BLaER1 treated with 17β-estradiol and CSF1 and Interleukin-3, amounts not matched to agents 10 nM and 100 nM (cell line): ENCODE results near the gene ACAD11.

ENCODE experiments used
- H3K27ac ChIP-seq, 11 experiments: shearing (Covaris generic); formaldehyde crosslinking; 2 replicates each; pipeline ENCODE4 v1.8.1; 2022
- H3K27me3 ChIP-seq, 11 experiments: shearing (Covaris generic); formaldehyde crosslinking; 2 replicates each; pipeline ENCODE4 v1.8.1; 2022
- H3K36me3 ChIP-seq, 11 experiments: shearing (Covaris generic); formaldehyde crosslinking; 2 replicates each; pipeline ENCODE4 v1.8.1; 2022
- H3K4me1 ChIP-seq, 10 experiments: shearing (Covaris generic); formaldehyde crosslinking; 2 replicates each; pipeline ENCODE4 v1.8.1; 2022
- H3K4me2 ChIP-seq, 11 experiments: shearing (Covaris generic); formaldehyde crosslinking; 2 replicates each; pipeline ENCODE4 v1.8.1; 2022
- H3K4me3 ChIP-seq, 10 experiments: shearing (Covaris generic); formaldehyde crosslinking; 2 replicates each; pipeline ENCODE4 v1.8.1; 2022
- H3K9ac ChIP-seq, 11 experiments: shearing (Covaris generic); formaldehyde crosslinking; 2 replicates each; pipeline ENCODE4 v1.8.1; 2022
- H3K9me3 ChIP-seq, 11 experiments: shearing (Covaris generic); formaldehyde crosslinking; replicated peaks in 1 of 11; 2 replicates each; pipeline ENCODE4 v1.8.1; 2022
- H4K20me1 ChIP-seq, 11 experiments: shearing (Covaris generic); formaldehyde crosslinking; 2 replicates each; pipeline ENCODE4 v1.8.1; 2022
- Cebpa-rat ChIP-seq, 11 experiments: shearing (Covaris generic); IDR thresholded peaks; 2 replicates each; pipeline ENCODE4 v1.8.1; 2022

The ACAD11 gene

DNA sequence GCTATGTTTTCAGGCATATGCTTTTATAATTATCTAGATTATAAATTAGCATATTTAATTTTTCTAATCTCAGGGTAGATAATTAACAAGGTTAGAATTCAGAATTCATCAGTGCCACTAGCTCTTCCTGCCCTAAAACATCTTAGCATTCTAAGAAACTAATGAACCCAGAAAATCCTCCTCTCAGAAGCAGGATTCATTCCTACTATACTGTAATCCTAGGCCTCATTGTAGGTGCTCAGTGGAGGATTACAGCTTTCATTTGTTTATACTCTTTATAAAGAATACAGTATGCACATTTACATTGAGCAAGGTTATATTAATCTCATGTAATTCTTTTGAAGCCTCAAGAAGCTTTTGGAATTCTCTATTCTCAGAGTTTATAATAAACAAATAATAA lies 20.9 kb downstream of the ACAD11 start:
- H3K4me1 ChIP-seq = peaks cover 0 to 6% (median 0%) of the 10 kb centered on the region in 10 experiments; a peak in 3 of 20 replicates
- no peaks in the 10 kb centered on the region for H4K20me1 ChIP-seq
- H3K9ac ChIP-seq = no peak overlapping the region
- H3K36me3 ChIP-seq = peaks cover 5 to 50% (median 22%) of the 10 kb centered on the region in 11 experiments; a peak in 18 of 22 replicates
- H3K27ac ChIP-seq = no peak overlapping the region
- no peaks in the 10 kb centered on the region for H3K9me3 ChIP-seq
- no peak overlapping the region for H3K4me2 ChIP-seq
- H3K4me3 ChIP-seq = no peak overlapping the region
- H3K27me3 ChIP-seq = no peaks in the 10 kb centered on the region
- TF ChIP-seq Cebpa-rat (IDR thresholded peaks at IDR 0.05) = no peak

GRCh38 chr3:132637590-132637989 lies 22.0 kb downstream of the ACAD11 start:
- Histone ChIP-seq H3K4me1 (peaks cover 0 to 6% (median 0%) of the 10 kb centered on the region in 10 experiments; a peak in 3 of 20 replicates), H3K27me3 (no peaks in the 10 kb centered on the region), H3K4me2 (no peak overlapping the region), H4K20me1 (no peaks in the 10 kb centered on the region), H3K27ac (no peak overlapping the region), H3K9me3 (no peaks in the 10 kb centered on the region), H3K4me3 (no peak overlapping the region), H3K9ac (no peak overlapping the region), H3K36me3 (peaks cover 5 to 50% (median 22%) of the 10 kb centered on the region in 11 experiments; a peak in 18 of 22 replicates)
- TF ChIP-seq Cebpa-rat (IDR thresholded peaks at IDR 0.05) = no peak

GRCh38 chr3:132635052-132635451 lies 24.6 kb downstream of the ACAD11 start:
- Histone ChIP-seq H3K9ac (no peak overlapping the region), H3K36me3 (peaks cover 5 to 39% (median 20%) of the 10 kb centered on the region in 11 experiments; a peak in 19 of 22 replicates), H3K27me3 (no peaks in the 10 kb centered on the region), H3K9me3 (no peaks in the 10 kb centered on the region), H3K4me2 (no peak overlapping the region), H4K20me1 (no peaks in the 10 kb centered on the region), H3K4me3 (no peak overlapping the region), H3K27ac (no peak overlapping the region), H3K4me1 (peaks cover 0 to 4% (median 0%) of the 10 kb centered on the region in 10 experiments; a peak in 6 of 20 replicates)
- no peak for TF ChIP-seq Cebpa-rat (IDR thresholded peaks at IDR 0.05)

DNA sequence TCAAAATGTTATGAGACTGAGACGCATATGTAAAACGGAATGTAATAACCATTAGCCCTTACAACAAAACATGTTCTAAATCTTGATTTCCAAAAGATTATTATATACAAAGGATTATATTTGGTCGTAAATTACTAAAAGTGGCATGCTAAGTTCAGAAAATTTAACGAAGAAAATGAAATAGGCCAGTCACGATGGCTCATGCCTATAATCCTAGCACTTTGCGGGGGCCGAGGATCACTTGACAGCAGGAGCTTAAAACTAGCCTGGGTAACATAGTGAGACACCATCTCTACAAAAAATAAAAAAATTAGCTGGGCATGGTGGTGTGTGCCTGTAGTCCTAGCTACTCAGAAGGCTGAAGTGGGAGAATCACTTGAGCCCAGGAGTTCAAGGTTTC lies 29.0 kb downstream of the ACAD11 start:
- Histone ChIP-seq H3K9me3 (no peaks in the 10 kb centered on the region), H3K4me3 (no peak overlapping the region), H3K9ac (no peak overlapping the region), H3K4me1 (peaks cover 0 to 17% (median 0%) of the 10 kb centered on the region in 10 experiments; a peak in 6 of 20 replicates), H4K20me1 (no peaks in the 10 kb centered on the region), H3K27me3 (no peaks in the 10 kb centered on the region), H3K4me2 (no peak overlapping the region), H3K27ac (no peak overlapping the region), H3K36me3 (peaks cover 5 to 37% (median 28%) of the 10 kb centered on the region in 11 experiments; a peak in 21 of 22 replicates)
- TF ChIP-seq Cebpa-rat (IDR thresholded peaks at IDR 0.05) = no peak

- Histone ChIP-seq H3K27me3 (no peaks in the 10 kb centered on the region), H3K9me3 (no peaks in the 10 kb centered on the region), H3K36me3 (peaks cover 5 to 34% (median 24%) of the 10 kb centered on the region in 11 experiments; a peak in 21 of 22 replicates), H3K4me2 (peak overlapping the region in 2 of 11 experiments; percentile 8 to 25; a peak in 2 of 22 replicates), H3K4me3 (no peak overlapping the region), H3K4me1 (peaks cover 0 to 23% (median 0%) of the 10 kb centered on the region in 10 experiments; a peak in 6 of 20 replicates), H4K20me1 (no peaks in the 10 kb centered on the region), H3K9ac (no peak overlapping the region), H3K27ac (no peak overlapping the region)
- no peak for TF ChIP-seq Cebpa-rat (IDR thresholded peaks at IDR 0.05)
Measured at GRCh38 chr3:132629928-132630327, 29.7 kb downstream of the ACAD11 start.

- H3K4me3 ChIP-seq = no peak overlapping the region
- no peaks in the 10 kb centered on the region for H4K20me1 ChIP-seq
- H3K4me2 ChIP-seq = no peak overlapping the region
- H3K36me3 ChIP-seq = peaks cover 5 to 37% (median 28%) of the 10 kb centered on the region in 11 experiments; a peak in 21 of 22 replicates
- TF ChIP-seq Cebpa-rat (IDR thresholded peaks at IDR 0.05) = no peak
- no peaks in the 10 kb centered on the region for H3K27me3 ChIP-seq
- H3K4me1 ChIP-seq = peaks cover 0 to 26% (median 0%) of the 10 kb centered on the region in 10 experiments; a peak in 7 of 20 replicates
- no peak overlapping the region for H3K9ac ChIP-seq
- H3K27ac ChIP-seq = no peak overlapping the region
- no peaks in the 10 kb centered on the region for H3K9me3 ChIP-seq
Measured at GRCh38 chr3:132628157-132628556, 31.5 kb downstream of the ACAD11 start.

DNA sequence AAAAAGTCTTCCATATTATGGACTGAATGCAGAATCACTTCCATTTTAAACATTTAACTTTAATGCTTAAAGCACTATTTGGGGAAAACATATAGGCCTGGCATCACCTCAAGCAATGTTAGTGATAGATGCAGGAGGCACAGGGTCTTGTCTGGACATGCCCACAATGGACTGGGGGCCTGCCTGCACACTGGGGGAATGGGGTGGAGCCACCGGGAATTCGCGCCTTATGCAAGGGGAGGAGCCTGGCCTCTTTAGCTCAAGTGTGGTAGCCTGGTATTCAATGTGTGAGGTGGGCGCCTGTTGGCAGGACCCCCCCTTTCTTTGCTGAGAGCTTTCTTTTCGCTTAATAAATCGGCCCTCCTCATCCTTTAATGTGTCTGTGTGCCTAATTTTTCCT lies 32.7 kb downstream of the ACAD11 start:
- no peak overlapping the region for H3K4me2 ChIP-seq
- no peaks in the 10 kb centered on the region for H4K20me1 ChIP-seq
- peaks cover 3 to 36% (median 10%) of the 10 kb centered on the region in 10 experiments; a peak in 16 of 20 replicates for H3K4me1 ChIP-seq
- no peaks in the 10 kb centered on the region for H3K9me3 ChIP-seq
- H3K27ac ChIP-seq = no peak overlapping the region; a peak in 1 of 22 replicates
- no peaks in the 10 kb centered on the region for H3K27me3 ChIP-seq
- peaks cover 5 to 37% (median 28%) of the 10 kb centered on the region in 11 experiments; a peak in 21 of 22 replicates for H3K36me3 ChIP-seq
- no peak overlapping the region for H3K4me3 ChIP-seq
- H3K9ac ChIP-seq = no peak overlapping the region
- no peak for TF ChIP-seq Cebpa-rat (IDR thresholded peaks at IDR 0.05)

DNA sequence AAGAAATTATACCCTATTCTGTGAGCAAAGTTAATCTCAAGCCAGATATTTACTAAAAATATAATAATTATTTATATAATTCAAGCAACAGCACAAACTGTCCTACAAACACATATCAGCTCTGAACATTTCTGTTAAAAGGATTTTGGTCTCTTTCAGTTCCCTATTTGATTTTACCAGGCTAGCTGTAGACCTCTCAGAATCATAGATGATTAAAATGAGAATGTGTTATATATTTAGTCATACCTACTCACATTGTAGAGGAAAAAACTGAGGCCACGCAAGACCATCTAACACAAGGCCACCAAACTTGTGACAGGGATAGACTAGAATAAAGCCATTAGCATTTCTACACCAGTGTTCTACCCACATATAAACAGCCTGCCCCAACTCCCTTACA lies 34.0 kb downstream of the ACAD11 start:
- Histone ChIP-seq H3K27ac (peak overlapping the region in 1 of 11 experiments; percentile 6; a peak in 1 of 22 replicates), H3K4me3 (no peak overlapping the region), H3K4me2 (0 out of 22 replicates have a peak overlapping the region, but pooled peaks of 1 of the 11 experiments have one; percentile 9), H3K9me3 (no peaks in the 10 kb centered on the region; a peak in 1 of 22 replicates), H3K9ac (no peak overlapping the region), H3K36me3 (peaks cover 5 to 45% (median 28%) of the 10 kb centered on the region in 11 experiments; a peak in 21 of 22 replicates), H3K27me3 (no peaks in the 10 kb centered on the region), H3K4me1 (peaks cover 4 to 42% (median 11%) of the 10 kb centered on the region in 10 experiments; a peak in 16 of 20 replicates), H4K20me1 (no peaks in the 10 kb centered on the region)
- no peak for TF ChIP-seq Cebpa-rat (IDR thresholded peaks at IDR 0.05)

DNA sequence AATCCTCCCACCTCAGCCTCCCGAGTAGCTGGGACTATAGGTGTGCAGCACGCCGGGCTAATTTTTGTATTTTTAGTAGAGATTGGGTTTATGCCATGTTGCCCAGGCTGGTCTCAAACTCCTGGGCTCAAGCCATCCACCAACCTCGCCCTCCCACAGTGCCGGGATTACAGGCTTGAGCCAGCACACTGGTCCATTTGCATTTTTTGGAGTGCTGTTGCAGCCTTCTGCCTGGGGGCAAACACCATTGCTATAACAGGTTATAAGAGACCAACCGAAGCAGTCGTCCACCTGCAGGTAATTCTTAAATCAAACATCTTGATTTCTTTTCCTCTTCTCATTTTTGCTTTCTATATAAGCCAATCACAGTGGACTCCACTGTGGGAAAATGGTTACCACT lies 34.8 kb downstream of the ACAD11 start:
- H3K4me1 ChIP-seq = peaks cover 4 to 35% (median 11%) of the 10 kb centered on the region in 10 experiments; a peak in 16 of 20 replicates
- no peaks in the 10 kb centered on the region for H4K20me1 ChIP-seq
- H3K4me3 ChIP-seq = no peak overlapping the region
- peaks cover 5 to 46% (median 33%) of the 10 kb centered on the region in 11 experiments; a peak in 21 of 22 replicates for H3K36me3 ChIP-seq
- no peak overlapping the region for H3K27ac ChIP-seq
- no peaks in the 10 kb centered on the region; a peak in 1 of 22 replicates for H3K9me3 ChIP-seq
- no peak overlapping the region for H3K4me2 ChIP-seq
- no peak overlapping the region for H3K9ac ChIP-seq
- no peak for TF ChIP-seq Cebpa-rat (IDR thresholded peaks at IDR 0.05)
- no peaks in the 10 kb centered on the region for H3K27me3 ChIP-seq
